GM19043 (cell line): ENCODE measurements around the gene WDFY1.
A peak's percentile ranks its signal among the peaks of the same experiment; 100 is the strongest.

Experiments used
- ATAC-seq: cut with Tn5 transposase; IDR thresholded peaks from one replicate; pipeline ENCODE4 v1.9.1; 2021; ENCODE audit warnings: low read depth; ENCODE audit not compliant: unreplicated experiment

The WDFY1 gene

GRCh38 chr2:223944703-223945531, at the start of gene WDFY1:
Gene WDFY1 (minus strand): TSS chr2:223945335. CDS start chr2:223945284, 51 bp downstream.
- ATAC-seq = peak; percentile 78

- ATAC-seq = no peak
Observed at GRCh38 chr2:223994562-223995162, 49.5 kb upstream of the WDFY1 start.

- ATAC-seq = peak; percentile 81
Observed at GRCh38 chr2:223993634-223994232, 48.6 kb upstream of the WDFY1 start.

- no peak for ATAC-seq
Observed at GRCh38 chr2:223991611-223992010, 46.5 kb upstream of the WDFY1 start.

- ATAC-seq = no peak
Observed at GRCh38 chr2:223989856-223990232, 44.7 kb upstream of the WDFY1 start.

- no peak for ATAC-seq
Observed at GRCh38 chr2:223989206-223989855, 44.2 kb upstream of the WDFY1 start.

GRCh38 chr2:223981241-223981640, 36.1 kb upstream of the WDFY1 start:
- ATAC-seq = no peak

GRCh38 chr2:223980803-223981202, 35.7 kb upstream of the WDFY1 start:
- ATAC-seq = no peak

GRCh38 chr2:223980397-223980735, 35.2 kb upstream of the WDFY1 start:
- ATAC-seq = no peak

- ATAC-seq = no peak
Observed at GRCh38 chr2:223979730-223980396, 34.7 kb upstream of the WDFY1 start.

- no peak for ATAC-seq
Observed at GRCh38 chr2:223978451-223978850, 33.3 kb upstream of the WDFY1 start.

- no peak for ATAC-seq
Observed at GRCh38 chr2:223976635-223977226, 31.6 kb upstream of the WDFY1 start.

- no peak for ATAC-seq
Observed at GRCh38 chr2:223973606-223974005, 28.5 kb upstream of the WDFY1 start.

GRCh38 chr2:223972656-223973102, 27.5 kb upstream of the WDFY1 start:
- no peak for ATAC-seq

- ATAC-seq = no peak
Observed at GRCh38 chr2:223971731-223972130, 26.6 kb upstream of the WDFY1 start.

GRCh38 chr2:223970343-223971128, 25.4 kb upstream of the WDFY1 start:
- ATAC-seq = peak; percentile 86

GRCh38 chr2:223969856-223970255, 24.7 kb upstream of the WDFY1 start:
- ATAC-seq = no peak

GRCh38 chr2:223969315-223969714, 24.2 kb upstream of the WDFY1 start:
- no peak for ATAC-seq

GRCh38 chr2:223967981-223968380, 22.8 kb upstream of the WDFY1 start:
- ATAC-seq = no peak

- no peak for ATAC-seq
Observed at GRCh38 chr2:223959688-223960087, 14.6 kb upstream of the WDFY1 start.
